Measurements from ENCODE around the gene HPCAL4.

HPCAL4 gene

DNA sequence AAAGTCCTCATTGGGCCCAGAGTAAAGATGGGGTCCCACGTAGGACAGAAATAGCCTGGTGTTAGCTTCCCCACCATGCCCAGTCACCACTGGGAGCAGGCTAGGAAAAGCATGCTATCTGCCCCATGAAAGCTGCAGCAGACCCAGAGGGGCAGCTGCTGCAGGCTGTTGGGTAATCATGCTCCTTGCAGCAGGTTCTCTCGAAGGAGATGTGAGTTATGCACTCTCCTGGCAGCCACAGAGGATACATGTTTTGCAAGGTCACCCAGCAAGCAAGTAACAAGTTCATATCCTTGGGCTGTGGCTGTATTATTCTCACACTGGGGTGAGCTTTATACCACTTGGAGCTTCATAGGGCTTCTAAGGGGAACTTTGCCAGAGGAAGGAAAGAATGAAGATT lies 42.7 kb downstream of the HPCAL4 start:
- DNase-seq (ENCODE audit: low read depth), result no peak

DNA sequence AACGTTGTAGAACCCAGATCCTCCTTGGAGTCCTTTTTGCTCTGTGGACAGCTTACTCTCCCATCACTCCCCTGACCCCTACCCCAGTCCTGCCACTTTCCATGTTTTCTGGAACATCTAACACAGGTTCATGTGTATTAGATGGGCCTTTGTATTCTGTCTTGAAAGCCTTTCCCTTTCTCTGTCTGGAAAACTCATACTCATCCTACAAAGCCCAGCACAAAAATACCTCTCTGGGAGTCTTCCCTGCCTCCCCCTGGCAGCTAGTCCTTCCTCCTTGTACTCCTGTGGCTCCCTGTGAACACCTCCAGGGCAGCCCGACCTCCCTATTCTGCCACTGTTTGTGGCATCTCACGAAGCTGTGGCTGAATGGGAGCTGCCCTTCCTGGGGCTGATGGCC lies 44.0 kb downstream of the HPCAL4 start:
- no peak for DNase-seq (ENCODE audit: low read depth)

DNA sequence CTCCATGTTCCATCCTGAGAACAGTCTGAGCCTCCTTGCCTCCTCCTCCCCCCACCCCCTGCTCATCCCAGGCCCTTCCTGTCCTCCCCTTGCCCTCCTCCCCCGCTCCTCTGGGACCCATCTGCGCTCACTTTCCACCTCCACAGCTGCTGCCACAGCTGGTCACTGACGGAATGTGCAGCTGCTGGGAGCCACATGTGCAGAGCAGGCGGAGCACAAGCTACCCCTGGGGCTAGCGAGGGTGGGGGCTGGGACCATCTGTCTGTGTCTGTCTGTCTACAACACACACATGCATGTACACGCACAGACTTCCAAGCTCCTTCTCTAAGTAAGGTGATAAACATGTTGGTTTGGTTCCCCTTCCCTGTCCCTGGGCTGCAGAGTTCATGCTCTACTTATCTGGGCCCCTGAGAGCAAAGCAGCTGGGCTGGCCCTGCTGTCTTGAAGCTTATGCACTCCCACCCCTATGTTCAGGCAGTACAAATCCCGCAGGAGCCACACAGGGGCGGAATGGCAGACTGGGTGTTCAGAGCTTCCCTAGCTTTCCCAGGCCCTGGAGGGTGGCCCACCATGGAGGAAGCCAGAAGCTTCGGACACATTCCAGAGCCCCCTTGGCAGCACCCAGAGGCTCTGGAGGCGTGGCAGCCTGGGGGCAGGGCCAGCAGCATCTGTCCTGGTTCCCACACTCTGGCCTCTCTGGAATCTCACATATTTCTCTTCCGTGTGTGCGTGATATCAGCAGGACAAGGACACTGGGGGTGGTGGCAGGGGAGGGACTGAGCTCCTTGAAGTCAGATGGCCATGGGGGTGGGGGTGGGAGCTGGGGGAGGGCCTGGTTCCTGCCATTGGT lies 44.8 kb downstream of the HPCAL4 start:
- DNase-seq (ENCODE audit: low read depth), result no peak

- no peak for DNase-seq (ENCODE audit: low read depth)
Measured at GRCh38 chr1:39645411-39646043, 45.7 kb downstream of the HPCAL4 start.

DNA sequence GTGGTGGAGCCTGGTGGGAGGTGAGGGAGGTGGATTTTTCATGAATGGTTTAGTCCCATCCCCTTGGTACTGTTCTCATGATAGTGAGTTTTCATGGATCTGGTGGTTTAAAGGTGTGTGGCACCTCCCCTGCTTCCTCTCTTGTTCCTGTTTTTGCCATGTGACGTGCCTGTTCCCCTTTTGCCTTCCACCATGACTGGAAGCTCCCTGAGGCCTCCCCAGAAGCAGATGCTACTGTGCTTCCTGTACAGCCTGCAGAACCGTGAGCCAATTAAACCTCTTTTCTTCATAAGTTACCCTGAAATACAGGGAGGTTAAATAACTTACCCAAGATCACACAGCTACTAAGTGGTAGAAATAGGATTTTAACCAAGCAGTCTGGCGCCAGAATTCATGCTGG lies 47.5 kb downstream of the HPCAL4 start:
- no peak for DNase-seq (ENCODE audit: low read depth)

GRCh38 chr1:39642796-39643195 lies 48.4 kb downstream of the HPCAL4 start:
- no peak for DNase-seq (ENCODE audit: low read depth)

GRCh38 chr1:39640861-39641260 lies 50.4 kb downstream of the HPCAL4 start:
- no peak for DNase-seq (ENCODE audit: low read depth)

- peak; percentile 63 for DNase-seq (ENCODE audit: low read depth)
Measured at GRCh38 chr1:39639305-39640130, 51.7 kb downstream of the HPCAL4 start, which contains the start of gene HEYL. HEYL (minus strand) TSS chr1:39639643; CDS start chr1:39639625, 18 bp downstream.

- no peak for DNase-seq (ENCODE audit: low read depth)
Measured at GRCh38 chr1:39638965-39639304, 52.3 kb downstream of the HPCAL4 start.

DNA sequence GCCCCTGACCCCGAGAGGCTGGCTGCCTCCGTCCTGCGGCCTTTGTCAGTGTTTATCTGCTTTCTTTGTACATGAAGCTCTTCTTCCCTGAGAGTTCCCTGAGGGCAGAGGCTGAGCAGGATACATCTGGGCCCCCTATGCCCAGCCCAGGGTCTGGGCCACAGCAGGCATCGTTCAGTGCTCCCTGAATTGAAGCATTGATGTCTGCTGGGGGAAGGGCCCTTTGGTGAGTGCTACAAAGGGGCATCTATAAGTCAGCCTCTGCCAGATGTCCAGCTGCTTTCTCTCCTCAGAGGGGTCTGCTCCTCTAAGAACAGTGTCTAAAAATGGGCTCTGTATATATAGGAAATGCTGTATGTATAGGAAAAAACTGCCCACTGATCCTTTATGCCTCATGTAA lies 53.9 kb downstream of the HPCAL4 start:
- DNase-seq (ENCODE audit: low read depth), result no peak

GRCh38 chr1:39635871-39636210 lies 55.4 kb downstream of the HPCAL4 start:
- no peak for DNase-seq (ENCODE audit: low read depth)

DNA sequence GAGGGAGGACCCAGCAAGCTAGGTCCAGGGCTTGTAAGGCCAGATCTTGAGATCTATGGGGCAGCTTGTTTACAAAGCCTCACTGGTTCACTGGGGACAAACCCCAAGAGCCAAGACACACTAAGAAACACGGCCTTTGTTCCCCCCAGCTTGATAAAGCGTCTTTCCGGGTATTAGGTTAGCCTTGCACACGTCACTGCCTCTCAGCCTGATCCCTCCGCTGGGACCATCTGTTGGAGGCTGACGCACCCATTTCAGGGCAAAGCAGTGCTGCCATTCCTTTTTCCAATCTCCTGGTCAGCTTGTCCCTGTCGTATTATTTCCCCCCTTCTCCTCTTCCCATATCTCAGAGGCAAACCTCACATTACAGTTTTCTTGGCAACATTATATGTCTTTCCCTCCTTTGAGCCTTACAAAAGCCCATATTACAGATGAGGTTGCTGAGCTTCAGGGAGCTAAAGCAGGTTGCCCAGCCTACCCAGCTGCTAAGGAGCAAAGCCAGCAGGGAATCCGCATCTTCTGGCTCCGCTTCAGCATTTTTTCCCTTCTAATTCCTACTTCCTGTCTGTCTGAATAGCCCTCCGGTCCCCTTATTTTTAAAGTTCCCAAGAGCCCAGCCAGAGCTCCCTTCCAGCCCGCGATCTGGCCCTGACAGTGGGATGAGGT lies 55.9 kb downstream of the HPCAL4 start:
- DNase-seq (ENCODE audit: low read depth), result no peak

- no peak for DNase-seq (ENCODE audit: low read depth)
Measured at GRCh38 chr1:39633422-39633821, 57.8 kb downstream of the HPCAL4 start.

DNA sequence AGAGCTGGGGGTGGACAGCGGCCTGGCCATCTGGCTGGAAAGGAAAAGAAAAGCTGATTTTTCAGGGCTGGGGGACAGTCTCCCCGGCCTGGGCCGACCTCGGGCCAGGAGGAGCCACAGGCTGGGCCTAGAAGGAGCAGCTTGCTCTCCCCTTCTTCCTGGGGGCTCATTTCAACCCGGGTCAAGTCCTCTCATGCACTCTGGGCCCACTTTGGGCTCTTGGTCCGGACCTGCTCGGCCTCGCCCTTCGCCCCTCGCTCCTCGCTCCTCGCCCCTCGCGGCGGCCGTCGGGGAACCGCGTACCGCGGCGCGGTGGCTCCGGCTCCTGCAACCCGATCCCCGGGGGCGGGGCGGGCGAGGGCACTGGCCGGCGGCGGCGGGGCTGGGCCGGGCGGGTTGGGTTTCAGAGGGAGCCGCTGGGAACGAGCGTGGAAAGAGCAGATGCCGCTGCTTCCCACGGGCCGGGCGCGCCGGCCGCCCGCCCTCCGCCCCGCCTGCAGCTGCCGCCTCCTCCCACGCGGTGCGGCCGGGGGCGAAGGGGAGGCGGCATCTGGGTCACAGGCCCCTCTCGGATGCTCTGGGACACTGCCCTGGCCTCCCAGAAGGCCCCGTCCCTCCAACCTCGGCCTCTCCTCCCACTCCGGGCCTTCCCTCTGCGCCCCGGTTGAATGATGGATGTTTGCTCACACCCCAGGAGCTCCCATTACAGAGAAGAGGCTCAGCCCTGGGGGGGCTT lies 58.4 kb downstream of the HPCAL4 start:
- DNase-seq (ENCODE audit: low read depth), result no peak

DNA sequence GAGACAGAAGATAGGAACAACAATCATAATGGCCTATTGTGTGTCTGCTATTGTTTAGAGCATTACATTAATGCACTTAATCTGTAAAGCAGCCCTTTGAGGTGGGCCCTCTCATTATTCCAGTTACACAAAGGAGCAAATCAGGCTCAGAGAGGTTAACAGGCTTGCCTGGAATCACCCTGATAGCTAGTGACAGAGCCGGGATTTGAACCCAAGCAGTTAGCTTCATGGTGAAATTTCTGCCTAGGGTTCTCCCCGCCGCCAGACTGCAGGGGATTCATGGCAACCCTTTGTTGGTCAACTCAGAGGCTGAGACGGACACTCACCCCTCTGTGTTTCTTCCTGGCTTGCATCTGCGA lies 58.9 kb downstream of the HPCAL4 start:
- DNase-seq (ENCODE audit: low read depth), result no peak

GRCh38 chr1:39631361-39632322 lies 59.6 kb downstream of the HPCAL4 start:
- DNase-seq (ENCODE audit: low read depth), result no peak

DNA sequence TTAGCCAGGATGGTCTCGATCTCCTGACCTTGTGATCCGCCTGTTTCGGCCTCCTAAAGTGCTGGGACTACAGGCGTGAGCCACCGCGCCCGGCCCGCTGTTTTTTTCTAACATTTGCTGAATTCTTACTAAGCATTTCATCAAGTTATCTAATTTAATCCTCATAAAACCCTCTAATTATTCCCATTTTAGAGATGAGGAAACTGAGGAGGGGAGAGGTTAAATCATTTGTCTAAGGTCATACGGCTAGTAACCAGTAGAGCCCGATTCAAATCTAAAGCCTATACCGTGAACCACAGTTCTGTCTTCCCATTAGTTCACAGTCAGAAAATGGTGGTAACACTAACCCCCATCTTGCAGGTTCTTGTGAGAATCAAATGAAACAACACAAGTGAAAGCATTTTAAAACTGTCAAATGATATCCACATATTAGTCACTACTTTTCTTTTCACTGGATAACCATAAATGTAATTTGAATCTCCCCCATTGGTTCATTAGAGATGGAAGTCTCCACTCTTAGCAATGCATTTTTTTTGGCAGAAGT lies 62.4 kb downstream of the HPCAL4 start:
- DNase-seq (ENCODE audit: low read depth), result no peak
